ENCODE data around the gene AGAP2.
A peak's percentile ranks its signal among the peaks of the same experiment; 100 is the strongest.
"Not testable (repeated sequence)": the region's sequence is repeated elsewhere in the genome, so short reads cannot be mapped to it uniquely, and the experiment has no call there.

AGAP2 gene

DNA sequence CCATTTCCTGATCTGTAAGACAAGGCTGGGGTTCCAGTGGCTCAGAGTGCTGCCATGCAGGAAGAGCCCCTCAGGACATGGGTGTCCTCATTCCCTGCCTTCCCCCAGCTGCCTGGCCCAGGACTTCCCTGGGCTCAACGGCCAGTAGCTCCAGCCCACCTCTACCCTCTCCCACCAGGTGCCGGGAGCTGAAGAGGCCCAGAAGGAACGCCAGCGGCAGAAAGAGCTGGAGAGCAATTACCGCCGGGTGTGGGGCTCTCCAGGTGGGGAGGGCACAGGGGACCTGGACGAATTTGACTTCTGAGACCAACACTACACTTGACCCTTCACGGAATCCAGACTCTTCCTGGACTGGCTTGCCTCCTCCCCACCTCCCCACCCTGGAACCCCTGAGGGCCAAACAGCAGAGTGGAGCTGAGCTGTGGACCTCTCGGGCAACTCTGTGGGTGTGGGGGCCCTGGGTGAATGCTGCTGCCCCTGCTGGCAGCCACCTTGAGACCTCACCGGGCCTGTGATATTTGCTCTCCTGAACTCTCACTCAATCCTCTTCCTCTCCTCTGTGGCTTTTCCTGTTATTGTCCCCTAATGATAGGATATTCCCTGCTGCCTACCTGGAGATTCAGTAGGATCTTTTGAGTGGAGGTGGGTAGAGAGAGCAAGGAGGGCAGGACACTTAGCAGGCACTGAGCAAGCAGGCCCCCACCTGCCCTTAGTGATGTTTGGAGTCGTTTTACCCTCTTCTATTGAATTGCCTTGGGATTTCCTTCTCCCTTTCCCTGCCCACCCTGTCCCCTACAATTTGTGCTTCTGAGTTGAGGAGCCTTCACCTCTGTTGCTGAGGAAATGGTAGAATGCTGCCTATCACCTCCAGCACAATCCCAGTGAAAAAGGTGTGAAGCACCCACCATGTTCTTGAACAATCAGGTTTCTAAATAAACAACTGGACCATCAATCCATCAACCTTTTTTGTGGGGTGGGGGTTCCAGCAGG, 17.6 kb downstream of the AGAP2 start:
- no peak for FAIRE-seq

DNA sequence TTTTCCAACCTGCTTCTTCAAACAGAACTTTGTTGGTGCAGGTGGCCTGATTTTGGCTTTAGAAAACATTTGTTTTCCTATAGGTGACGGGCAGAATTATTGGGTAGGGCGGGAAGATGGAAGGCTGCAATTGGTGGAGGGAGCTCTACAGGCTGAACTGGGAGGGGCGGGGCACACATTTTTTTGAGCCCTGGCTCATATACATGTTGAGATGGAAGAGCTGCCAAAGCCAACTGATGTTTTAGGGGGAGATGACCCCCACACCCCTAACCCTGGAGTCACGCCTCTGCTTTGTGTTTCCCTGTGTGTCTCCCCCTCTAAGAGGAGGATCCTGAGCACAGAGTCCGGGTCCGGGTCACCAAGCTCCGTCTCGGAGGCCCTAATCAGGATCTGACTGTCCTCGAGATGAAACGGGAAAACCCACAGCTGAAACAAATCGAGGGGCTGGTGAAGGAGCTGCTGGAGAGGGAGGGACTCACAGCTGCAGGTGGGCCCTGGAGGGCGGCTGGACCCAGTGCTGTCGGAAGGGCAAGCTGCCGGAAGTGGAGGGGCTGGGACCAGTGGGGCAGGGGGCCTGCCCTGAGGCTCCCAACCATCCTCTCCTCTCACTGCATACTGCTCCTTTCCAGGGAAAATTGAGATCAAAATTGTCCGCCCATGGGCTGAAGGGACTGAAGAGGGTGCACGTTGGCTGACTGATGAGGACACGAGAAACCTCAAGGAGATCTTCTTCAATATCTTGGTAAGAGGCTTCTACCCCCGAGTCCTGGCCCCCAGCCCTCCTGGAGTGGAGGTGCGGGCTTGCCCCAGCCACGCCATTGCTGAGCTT, 18.6 kb downstream of the AGAP2 start:
- FAIRE-seq = no peak

DNA sequence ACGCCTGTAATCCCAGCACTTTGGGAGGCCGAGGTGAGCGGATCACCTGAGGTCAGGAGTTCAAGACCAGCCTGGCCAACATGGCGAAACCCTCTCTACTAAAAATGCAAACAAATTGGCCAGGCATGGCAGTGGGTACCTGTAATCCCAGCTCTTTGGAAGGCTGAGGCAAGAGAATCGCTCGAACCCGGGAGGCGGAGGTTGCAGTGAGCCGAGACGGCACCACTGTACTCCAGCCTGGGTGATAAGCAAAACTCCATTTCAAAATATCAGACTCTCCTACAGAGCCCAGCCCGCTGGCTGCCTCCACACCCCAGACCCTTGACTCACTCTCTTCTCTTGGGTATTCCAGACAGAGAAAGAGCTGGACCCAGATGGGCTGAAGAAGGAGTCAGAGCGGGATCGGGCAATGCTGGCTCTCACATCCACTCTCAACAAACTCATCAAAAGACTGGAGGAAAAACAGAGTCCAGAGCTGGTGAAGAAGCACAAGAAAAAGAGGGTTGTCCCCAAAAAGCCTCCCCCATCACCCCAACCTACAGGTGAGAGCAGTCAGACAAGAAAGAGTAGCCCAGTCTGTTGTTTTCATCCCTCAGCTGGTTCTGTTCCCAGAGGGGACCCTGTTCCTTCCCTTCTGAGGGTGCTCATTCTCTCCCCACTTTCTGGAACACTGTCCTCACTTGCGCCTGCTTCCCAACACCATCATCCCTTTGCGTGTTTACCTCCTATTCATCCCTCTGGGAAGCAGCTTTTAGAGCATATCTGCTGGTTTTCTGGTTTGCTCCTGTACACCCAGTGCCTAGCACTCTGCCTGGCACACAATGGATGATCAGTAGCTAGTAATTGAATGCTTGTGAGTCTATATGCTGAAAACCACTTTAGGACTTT, 19.7 kb downstream of the AGAP2 start:
- FAIRE-seq = no peak

DNA sequence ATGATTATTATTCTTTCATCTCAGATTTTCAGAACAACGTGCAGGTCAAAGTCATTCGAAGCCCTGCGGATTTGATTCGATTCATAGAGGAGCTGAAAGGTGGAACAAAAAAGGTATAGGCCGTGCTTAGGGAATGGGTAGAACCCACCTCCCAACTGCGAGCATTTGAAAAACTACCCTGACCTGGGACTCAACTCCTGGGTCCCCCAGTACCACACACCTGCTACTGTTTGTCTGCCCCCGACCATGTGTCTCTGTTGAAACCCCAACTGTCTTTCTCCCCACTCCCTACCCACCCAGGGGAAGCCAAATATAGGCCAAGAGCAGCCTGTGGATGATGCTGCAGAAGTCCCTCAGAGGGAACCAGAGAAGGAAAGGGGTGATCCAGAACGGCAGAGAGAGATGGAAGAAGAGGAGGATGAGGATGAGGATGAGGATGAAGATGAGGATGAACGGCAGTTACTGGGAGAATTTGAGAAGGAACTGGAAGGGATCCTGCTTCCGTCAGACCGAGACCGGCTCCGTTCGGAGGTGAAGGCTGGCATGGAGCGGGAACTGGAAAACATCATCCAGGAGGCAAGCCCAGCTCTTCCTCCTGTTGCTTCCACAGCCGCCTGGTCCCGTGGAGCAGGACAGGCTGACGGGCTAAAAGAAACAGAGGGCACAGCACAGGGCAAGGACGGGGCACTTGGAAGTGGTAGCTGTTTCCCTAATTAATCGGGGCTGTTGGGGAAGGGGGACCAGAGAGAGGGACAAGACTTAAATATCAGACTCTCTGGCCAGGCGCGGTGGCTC, 20.5 kb downstream of the AGAP2 start:
- no peak for FAIRE-seq

DNA sequence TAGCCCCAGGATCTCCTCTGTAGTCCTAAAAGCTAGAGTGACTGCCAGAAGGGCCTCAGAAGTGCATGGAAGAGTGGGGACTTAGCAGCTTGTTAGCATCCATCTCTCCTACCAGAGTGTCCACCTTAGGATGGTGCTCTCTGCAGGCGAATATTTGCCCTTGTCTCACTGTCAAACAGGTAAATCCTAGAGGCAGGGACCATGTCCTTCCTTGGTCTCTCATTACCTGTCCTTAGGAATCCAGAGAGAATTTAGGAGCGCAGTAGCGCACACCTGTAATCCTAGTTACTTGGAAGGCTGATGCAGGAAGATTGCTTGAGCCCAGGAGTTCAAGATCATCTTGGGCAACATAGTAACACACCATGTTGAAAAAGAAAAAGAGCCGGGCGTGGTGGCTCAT, 21.4 kb downstream of the AGAP2 start:
- no peak for FAIRE-seq

DNA sequence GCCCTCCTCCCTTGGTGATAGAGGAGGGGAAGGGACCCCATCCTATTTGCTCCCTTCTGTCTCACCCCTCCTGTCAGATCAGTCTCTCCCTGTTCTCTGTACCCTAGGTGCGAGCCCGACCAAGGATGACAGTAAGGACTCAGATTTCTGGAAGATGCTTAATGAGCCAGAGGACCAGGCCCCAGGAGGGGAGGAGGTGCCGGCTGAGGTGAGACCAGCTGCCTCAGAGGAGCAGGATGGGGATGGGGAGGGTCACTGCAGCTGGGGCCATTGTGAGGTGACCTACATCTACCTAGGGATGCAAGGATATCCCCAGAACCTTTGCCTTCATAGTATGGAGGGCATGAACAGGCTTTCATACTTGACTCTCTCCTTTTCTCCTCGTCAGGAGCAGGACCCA, 22.2 kb downstream of the AGAP2 start:
- no peak for FAIRE-seq

DNA sequence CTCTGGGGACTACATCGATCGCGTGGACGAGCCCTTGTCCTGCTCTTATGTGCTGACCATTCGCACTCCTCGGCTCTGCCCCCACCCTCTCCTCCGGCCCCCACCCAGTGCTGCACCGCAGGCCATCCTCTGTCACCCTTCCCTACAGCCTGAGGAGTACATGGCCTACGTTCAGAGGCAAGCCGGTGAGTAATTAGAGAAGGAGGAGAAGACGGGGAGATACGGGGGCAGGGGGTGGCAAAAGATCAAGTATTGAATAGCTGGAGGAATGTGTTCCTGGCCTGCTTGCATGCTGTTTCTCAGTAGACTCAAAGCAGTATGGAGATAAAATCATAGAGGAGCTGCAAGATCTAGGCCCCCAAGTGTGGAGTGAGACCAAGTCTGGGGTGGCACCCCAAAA, 22.8 kb downstream of the AGAP2 start:
- no peak for FAIRE-seq

DNA sequence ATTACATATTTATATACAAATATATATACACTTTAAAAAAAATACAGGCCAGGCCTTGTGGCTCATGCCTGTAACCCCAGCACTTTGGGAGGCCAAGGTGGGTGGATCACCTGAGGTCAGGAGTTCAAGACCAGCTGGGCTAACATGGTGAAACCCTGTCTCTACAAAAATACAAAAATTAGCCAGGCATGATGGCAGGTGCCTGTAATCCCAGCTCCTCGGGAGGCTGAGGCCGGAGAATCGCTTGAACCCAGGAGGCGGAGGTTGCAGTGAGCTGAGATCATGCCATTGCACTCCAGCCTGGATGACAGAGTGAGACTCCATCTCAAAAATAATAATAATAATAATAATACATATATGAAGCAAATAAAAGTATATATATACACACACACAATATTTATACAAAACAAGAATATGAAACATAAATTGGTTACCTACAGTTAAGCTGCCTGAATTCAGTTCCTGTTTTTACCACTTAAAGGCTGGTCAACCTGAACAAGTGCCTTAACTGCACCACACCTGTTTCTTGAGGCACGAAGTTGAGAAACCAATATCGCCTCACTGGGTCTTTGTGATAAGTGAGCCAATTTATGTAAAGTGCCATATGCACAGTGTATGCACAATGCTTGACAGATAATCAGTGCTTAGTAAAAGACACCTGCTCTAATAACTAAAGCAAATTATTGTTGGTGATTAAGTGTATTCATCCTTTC, 23.4 kb downstream of the AGAP2 start:
- not testable (repeated sequence) for FAIRE-seq

DNA sequence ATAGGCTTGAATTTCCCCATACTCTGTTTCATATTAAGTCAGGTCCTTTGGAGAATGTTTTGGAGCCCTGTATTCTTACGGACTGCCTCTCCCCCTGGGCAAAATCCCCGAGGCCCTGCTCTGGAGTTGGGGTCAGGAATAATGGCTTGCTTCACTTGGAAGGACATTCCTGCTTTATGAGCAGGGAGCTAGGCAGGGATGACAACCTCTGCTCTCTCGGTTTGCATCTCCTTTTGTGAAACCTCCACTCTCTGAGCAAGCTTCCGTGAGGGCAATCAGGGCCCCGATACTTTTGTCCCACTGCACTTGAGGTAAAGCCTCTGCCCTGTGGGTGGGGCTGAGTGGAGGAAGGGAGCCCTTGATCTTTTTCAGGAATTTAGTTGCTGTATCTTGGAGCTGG, 25.3 kb downstream of the AGAP2 start:
- FAIRE-seq = no peak

DNA sequence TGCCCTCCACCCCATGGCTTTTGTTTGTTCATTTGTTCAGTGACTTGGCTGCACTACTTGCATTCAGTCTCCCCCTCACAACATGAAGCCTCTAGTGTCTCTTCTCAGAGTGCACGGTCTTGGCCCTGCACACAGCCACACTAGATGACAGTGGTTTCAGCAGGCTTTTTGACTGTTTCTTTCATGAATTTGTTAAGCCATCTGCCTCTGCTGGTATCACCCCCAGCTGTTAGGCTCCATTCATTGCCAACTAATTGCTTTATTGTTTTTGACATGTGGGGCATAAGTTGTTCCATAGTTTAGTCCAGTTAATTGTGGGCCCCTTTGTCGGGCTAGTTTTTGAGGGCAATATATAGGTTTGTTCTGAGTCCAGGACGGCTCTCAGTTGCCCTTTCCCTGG, 25.8 kb downstream of the AGAP2 start:
- FAIRE-seq = no peak

DNA sequence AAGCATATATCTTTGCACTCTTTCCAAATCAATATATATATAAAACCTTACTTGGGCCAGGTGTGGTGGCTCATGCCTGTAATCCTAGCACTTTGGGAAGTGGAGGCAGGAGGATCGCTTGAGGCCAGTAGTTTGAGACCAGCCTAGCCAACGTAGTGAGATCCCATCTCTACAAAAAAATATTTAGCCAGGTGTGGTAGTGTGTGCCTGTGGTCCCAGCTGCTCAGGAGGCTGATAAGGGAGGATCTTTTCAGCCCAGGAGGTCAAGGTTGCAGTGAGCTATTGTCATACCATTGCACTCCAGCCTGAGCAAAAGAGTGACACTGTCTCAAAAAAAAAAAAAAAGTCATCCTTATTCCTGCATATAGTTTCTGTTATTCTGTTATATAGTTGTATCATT, 30.2 kb downstream of the AGAP2 start:
- FAIRE-seq = no peak

DNA sequence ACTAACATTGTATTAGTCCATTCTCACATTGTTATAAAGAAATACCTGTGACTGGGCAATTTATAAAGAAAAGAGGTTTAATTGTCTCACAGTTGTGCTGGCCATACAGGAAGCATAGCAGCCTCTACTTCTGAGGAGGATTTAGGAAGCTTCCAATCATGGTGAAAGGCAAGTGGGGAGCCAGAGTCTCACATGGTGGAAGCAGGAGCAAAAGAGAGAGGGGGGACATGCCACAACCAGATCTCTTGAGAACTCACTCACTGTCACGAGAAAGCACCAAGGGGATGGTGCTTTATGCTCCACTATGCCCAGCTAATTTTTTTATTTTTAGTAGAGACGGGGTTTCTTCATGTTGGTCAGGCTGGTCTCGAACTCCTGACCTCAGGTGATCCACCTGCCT, 31.3 kb downstream of the AGAP2 start:
- no peak for FAIRE-seq

DNA sequence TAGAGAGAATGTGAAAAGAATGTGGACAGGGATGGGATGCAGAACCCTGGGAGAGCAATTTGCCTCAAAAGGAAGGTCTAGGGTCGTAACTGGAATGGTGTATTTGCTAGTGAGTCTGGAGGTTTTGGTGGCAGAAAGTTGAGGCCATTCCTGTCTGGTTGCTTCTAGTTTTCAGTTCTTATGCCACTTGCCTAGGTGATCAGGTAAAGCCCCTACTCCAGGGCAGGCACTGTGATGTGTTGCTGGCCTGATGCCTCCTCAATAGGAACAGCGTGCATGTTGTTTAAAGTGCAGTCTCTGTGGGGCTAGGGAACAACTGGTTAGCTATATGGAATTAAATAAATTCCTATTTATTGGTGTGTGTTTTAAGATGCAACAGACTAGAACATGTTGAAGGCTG, 38.2 kb downstream of the AGAP2 start:
- no peak for FAIRE-seq

DNA sequence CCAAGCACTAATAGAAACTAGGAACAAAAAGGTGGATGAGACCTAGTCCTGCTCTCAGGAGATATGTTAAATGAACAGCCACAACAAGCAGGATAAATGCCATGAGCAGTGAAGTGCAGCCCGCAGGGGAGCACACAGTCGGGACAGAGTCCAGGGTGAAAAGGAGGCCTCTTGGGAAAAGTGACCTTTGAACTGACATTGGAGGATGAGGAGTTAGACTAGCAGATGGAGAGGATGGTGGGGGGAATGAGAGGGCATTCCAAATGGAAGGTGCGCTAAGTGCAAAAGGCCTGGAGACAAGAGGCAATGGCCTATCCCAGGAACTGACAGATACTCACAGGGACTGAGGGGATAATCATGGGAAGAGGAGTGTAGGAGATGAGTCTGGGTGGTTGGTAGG, 40.1 kb downstream of the AGAP2 start:
- no peak for FAIRE-seq

DNA sequence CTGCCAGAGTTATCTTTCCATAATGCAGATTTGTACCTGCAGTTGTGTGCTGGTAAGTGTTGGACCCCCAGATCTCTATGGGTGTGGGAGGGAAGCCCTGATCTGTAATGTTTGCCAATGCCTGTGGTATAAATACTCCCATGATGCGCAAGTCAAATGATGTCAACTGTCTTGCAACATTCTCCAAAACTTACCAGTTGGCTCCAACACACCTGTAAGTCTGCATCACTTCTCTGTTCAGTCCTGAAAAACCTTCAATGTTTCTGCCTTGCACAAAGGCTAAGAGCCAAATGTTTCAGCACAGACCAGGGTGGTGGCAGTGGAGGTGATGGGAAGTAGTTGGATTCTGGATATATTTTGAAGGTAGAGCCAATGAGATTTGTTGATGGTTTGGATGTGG, 41.5 kb downstream of the AGAP2 start:
- FAIRE-seq = no peak

DNA sequence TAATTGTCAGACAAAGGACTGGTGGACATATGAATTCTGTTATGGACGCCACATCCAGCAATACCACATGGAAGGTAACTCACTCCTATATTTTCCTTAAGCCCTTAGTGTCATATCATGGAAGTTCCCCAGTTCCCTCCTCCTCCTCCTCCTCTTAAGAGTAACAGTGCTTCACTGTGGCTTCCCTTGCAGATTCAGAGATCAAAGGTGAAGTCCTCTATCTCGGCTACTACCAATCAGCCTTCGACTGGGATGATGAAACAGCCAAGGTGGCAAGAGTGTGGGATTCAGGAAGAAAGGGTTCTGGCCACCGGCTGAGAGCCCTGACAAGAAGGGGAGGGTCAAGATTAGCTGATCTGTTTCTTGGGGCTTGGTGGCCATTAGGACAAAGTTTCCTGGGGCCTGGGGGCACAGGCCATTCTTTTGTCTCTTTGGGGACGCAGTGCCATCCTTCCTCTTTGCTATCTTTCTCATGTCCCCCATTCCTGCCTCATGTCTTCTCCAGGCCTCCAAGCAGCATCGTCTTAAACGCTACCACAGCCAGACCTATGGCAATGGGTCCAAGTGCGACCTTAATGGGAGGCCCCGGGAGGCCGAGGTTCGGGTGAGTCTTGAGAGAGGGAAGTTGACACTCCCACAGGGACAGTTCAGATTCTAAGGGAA, 42.6 kb downstream of the AGAP2 start:
- FAIRE-seq = no peak

DNA sequence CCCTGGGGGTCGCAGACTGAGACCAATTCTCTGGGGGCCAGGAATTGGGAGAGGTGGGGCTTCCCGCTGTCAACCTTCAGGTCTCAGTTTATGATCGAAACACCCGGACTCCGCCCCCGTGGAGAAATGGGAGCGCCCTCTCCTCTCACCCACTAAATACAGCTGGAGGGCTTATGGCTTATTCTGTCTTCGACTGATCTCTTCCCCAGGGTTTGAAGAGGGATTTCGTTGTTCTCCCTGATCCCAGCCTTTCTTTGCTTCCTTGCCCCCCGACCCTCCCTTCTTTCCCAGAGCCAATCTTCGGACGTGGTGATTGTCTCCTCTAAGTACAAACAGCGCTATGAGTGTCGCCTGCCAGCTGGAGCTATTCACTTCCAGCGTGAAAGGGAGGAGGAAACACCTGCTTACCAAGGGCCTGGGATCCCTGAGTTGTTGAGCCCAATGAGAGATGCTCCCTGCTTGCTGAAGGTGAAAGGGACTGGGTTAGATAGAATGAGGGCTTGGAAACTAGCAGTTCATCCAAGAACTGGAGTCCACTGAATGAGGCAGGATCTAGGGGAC, 44.0 kb downstream of the AGAP2 start:
- FAIRE-seq = no peak

DNA sequence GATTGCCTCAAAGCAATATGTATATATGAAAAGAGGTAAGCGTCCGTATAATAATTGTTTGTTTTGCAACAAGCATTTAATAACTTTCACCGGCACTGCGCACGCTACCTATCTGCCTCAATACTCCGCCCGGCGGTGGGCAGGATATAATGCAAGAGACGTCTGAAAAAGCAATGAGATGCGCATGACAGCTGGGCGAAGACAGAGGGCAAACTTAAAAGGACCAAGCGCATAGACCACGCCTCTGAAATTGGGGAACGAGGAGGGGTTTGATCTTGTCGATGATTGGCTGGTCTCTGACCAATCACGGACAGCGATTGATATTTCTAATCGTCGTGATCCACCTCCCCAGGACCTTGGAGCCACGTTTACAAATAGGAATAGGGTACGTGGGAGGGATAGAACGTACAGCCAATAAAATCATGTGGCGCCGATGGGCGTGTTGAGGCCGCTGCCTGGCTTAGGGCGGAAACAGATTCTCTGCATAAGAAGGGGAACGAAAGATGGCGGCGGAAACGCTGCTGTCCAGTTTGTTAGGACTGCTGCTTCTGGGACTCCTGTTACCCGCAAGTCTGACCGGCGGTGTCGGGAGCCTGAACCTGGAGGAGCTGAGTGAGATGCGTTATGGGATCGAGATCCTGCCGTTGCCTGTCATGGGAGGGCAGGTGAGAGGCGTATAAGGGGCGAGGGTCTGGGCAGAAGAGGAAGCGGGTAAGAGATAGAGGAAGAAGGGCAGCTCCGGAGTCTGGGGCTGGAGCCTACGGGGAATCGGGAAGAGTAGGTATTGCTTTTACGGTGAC, 44.7 kb downstream of the AGAP2 start, which contains the start of gene OS9:
TSS of gene OS9 (plus strand) at position 474 of the 800 bp plus-strand sequence. CDS start at position 504, 30 bp downstream.
- peak; percentile 99 for FAIRE-seq

DNA sequence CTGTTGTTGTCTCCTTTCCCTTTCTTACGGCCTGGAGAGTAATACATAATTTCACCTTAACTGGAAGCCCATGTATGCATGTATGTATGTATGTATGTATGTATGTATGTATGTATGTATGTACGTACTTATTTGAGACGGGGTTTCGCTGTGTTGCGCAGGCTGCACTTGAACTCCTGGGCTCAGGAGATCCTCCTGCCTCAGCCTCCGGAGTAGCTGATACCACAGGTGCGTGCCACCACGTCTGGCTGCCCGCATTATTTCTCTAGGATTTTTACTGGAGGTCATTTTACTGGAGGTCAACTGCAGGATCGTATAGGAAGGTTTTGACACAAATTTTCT, 45.3 kb downstream of the AGAP2 start:
- no peak for FAIRE-seq

DNA sequence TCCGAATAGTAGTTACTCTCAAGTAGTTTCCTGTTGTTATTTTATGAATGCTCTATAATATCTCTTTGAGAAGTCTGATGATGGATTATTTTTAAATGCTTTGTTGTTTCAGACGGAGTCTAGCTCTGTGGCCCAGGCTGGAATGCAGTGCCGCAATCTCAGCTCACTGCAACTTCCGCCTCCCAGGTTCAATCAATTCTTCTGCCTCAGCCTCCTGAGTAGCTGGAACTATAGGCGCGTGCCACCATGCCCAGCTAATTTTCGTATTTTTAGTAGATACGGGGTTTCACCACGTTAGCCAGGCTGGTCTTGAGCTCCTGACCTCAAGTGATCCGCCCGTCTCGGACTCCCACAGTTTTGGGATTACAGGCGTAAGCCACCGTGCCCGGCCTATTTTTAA, 46.0 kb downstream of the AGAP2 start:
- no peak for FAIRE-seq
